ENCODE measurements around the gene ABTB2. TPM values are rescaled to one million over a fixed set of nuclear protein-coding genes. Genes with fewer than 3 reads are reported as not detected.

Gene ABTB2
- total and polyA plus RNA-seq, 9 of the 15 experiments (the other 6 are each of a cell fraction or from before 2014, with no cell fraction given): 0.03 to 0.18 (median 0.12) TPM; not detected in 2

DNA sequence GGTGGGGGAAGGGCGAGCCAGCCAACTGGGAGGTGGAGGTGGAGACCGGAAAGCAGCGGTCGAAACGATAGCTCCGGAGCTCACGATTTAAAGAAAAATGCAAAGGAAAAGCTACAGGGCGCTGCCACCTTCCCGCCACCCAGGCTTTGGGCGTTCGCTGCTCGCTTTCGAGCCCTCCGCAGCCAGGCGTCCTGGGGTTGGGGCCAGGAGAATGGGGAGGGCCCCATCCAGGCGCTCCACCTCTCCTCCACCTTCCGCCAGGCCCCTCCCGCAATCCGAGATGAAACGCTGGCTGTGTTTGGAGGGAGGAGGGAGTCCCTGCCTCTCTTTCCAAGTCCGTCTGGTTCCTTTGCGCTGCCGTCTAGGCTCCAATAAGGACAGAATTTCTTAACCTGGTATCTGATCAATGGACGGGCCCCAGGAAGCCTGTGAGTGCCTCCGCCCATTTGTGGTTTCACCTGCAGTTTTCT lies 483 bp upstream of the ABTB2 start (continued):
- TF ChIP-seq SUPT5H (IDR thresholded peaks at IDR 0.05): no peak
- TF ChIP-seq, protein P1, sequence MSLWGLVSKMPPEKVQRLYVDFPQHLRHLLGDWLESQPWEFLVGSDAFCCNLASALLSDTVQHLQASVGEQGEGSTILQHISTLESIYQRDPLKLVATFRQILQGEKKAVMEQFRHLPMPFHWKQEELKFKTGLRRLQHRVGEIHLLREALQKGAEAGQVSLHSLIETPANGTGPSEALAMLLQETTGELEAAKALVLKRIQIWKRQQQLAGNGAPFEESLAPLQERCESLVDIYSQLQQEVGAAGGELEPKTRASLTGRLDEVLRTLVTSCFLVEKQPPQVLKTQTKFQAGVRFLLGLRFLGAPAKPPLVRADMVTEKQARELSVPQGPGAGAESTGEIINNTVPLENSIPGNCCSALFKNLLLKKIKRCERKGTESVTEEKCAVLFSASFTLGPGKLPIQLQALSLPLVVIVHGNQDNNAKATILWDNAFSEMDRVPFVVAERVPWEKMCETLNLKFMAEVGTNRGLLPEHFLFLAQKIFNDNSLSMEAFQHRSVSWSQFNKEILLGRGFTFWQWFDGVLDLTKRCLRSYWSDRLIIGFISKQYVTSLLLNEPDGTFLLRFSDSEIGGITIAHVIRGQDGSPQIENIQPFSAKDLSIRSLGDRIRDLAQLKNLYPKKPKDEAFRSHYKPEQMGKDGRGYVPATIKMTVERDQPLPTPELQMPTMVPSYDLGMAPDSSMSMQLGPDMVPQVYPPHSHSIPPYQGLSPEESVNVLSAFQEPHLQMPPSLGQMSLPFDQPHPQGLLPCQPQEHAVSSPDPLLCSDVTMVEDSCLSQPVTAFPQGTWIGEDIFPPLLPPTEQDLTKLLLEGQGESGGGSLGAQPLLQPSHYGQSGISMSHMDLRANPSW (CRISPR knock-in tag; IDR thresholded peaks at IDR 0.05): no peak
- peak; percentile 6 for TF ChIP-seq CCNT2 (IDR thresholded peaks at IDR 0.05; ENCODE audit: borderline replicate concordance, extremely low read depth, insufficient read length, low read depth, low read length)
- no peak for TF ChIP-seq BDP1 (IDR thresholded peaks at IDR 0.05; ENCODE audit: insufficient read depth, insufficient read length)
- TF ChIP-seq ZNF3 (CRISPR knock-in tag; IDR thresholded peaks at IDR 0.05): no peak
- TF ChIP-seq FOXJ2 (tag; IDR thresholded peaks at IDR 0.05): no peak
- TF ChIP-seq NFIC (IDR thresholded peaks at IDR 0.05): peak; percentile 65
- TF ChIP-seq, protein P2, sequence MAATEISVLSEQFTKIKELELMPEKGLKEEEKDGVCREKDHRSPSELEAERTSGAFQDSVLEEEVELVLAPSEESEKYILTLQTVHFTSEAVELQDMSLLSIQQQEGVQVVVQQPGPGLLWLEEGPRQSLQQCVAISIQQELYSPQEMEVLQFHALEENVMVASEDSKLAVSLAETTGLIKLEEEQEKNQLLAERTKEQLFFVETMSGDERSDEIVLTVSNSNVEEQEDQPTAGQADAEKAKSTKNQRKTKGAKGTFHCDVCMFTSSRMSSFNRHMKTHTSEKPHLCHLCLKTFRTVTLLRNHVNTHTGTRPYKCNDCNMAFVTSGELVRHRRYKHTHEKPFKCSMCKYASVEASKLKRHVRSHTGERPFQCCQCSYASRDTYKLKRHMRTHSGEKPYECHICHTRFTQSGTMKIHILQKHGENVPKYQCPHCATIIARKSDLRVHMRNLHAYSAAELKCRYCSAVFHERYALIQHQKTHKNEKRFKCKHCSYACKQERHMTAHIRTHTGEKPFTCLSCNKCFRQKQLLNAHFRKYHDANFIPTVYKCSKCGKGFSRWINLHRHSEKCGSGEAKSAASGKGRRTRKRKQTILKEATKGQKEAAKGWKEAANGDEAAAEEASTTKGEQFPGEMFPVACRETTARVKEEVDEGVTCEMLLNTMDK (IDR thresholded peaks at IDR 0.05; ENCODE audit: borderline replicate concordance, insufficient read depth, low read depth, low read length, poor library complexity, severe bottlenecking): no peak
- TF ChIP-seq BRD9 (IDR thresholded peaks at IDR 0.05; ENCODE audit: low read depth, partially characterized antibody): no peak
- no peak for TF ChIP-seq JUND (IDR thresholded peaks at IDR 0.05; ENCODE audit: borderline replicate concordance, low read depth, low read length)
- TF ChIP-seq JUND (tag; IDR thresholded peaks at IDR 0.05; ENCODE audit: borderline replicate concordance, low read depth, low read length): no peak
- TF ChIP-seq ZNF696 (CRISPR knock-in tag; conservative IDR thresholded peaks at IDR 0.05): no peak
- no peak for TF ChIP-seq TFAM (CRISPR knock-in tag; conservative IDR thresholded peaks at IDR 0.05)
- no peak for TF ChIP-seq SRF (CRISPR knock-in tag; IDR thresholded peaks at IDR 0.05)
- TF ChIP-seq L3MBTL2 (IDR thresholded peaks at IDR 0.05): 0 out of 2 replicates have a peak, but pooled peaks have one; percentile 6
- TF ChIP-seq, protein P3, sequence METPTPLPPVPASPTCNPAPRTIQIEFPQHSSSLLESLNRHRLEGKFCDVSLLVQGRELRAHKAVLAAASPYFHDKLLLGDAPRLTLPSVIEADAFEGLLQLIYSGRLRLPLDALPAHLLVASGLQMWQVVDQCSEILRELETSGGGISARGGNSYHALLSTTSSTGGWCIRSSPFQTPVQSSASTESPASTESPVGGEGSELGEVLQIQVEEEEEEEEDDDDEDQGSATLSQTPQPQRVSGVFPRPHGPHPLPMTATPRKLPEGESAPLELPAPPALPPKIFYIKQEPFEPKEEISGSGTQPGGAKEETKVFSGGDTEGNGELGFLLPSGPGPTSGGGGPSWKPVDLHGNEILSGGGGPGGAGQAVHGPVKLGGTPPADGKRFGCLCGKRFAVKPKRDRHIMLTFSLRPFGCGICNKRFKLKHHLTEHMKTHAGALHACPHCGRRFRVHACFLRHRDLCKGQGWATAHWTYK (CRISPR knock-in tag; IDR thresholded peaks at IDR 0.05): no peak
- no peak for TF ChIP-seq RB1 (IDR thresholded peaks at IDR 0.05; ENCODE audit: low read depth)
- TF ChIP-seq, protein P4, sequence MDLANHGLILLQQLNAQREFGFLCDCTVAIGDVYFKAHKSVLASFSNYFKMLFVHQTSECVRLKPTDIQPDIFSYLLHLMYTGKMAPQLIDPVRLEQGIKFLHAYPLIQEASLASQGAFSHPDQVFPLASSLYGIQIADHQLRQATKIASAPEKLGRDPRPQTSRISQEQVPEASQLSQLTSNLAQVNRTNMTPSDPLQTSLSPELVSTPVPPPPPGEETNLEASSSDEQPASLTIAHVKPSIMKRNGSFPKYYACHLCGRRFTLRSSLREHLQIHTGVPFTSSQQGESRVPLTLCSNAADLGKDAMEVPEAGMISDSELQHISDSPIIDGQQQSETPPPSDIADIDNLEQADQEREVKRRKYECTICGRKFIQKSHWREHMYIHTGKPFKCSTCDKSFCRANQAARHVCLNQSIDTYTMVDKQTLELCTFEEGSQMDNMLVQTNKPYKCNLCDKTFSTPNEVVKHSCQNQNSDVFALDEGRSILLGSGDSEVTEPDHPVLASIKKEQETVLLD (IDR thresholded peaks at IDR 0.05): no peak
- no peak for TF ChIP-seq BRF1 (IDR thresholded peaks at IDR 0.05; ENCODE audit: borderline replicate concordance, extremely low read depth, insufficient read length)
- no peak for TF ChIP-seq ZNF197 (CRISPR knock-in tag; IDR thresholded peaks at IDR 0.05; ENCODE audit: low read depth)
- TF ChIP-seq PCBP1 (IDR thresholded peaks at IDR 0.05; ENCODE audit: low read depth, low read length, poor library complexity, severe bottlenecking): peak; percentile 80
- TF ChIP-seq NCOA6 (IDR thresholded peaks at IDR 0.05): peak; percentile 90

All from K562 (cell line).